ENCODE data around the gene SPATA45.
A peak's percentile ranks its signal among the peaks of the same experiment; 100 is the strongest.

The SPATA45 gene

DNA sequence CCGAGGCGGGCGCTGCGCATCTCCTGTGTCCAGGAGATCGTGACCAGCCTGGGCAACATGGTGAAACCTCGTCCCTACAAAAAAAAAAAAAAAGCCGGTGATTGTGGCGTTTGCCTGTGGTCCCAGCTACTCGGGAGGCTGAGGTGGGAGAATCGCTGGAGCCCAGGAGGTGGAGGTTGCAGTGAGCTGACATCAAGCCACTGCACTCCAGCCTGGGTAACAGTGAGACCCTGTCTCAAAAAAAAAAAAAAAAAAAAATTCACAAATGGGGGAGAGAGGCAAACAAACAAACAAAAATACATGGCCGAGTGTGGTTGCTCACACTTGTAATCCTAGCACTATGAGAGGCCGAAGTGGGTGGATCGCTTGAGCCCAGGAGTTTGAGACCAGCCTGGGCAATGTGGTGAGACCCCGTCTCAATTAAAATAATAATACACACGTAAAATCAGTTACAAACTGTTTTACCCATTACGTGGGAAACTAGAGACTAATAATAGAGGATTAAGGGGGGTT lies 55.0 kb downstream of the SPATA45 start:
- TF ChIP-seq, protein P1, sequence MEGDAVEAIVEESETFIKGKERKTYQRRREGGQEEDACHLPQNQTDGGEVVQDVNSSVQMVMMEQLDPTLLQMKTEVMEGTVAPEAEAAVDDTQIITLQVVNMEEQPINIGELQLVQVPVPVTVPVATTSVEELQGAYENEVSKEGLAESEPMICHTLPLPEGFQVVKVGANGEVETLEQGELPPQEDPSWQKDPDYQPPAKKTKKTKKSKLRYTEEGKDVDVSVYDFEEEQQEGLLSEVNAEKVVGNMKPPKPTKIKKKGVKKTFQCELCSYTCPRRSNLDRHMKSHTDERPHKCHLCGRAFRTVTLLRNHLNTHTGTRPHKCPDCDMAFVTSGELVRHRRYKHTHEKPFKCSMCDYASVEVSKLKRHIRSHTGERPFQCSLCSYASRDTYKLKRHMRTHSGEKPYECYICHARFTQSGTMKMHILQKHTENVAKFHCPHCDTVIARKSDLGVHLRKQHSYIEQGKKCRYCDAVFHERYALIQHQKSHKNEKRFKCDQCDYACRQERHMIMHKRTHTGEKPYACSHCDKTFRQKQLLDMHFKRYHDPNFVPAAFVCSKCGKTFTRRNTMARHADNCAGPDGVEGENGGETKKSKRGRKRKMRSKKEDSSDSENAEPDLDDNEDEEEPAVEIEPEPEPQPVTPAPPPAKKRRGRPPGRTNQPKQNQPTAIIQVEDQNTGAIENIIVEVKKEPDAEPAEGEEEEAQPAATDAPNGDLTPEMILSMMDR (IDR thresholded peaks at IDR 0.05; ENCODE audit: control insufficient read depth, extremely low read depth, insufficient read depth), result no peak
- no peak for DNase-seq (ENCODE audit: low read depth)
- peak overlapping the region; percentile 96 for H3K4me3 ChIP-seq (ENCODE audit: low read depth, low read length)

DNA sequence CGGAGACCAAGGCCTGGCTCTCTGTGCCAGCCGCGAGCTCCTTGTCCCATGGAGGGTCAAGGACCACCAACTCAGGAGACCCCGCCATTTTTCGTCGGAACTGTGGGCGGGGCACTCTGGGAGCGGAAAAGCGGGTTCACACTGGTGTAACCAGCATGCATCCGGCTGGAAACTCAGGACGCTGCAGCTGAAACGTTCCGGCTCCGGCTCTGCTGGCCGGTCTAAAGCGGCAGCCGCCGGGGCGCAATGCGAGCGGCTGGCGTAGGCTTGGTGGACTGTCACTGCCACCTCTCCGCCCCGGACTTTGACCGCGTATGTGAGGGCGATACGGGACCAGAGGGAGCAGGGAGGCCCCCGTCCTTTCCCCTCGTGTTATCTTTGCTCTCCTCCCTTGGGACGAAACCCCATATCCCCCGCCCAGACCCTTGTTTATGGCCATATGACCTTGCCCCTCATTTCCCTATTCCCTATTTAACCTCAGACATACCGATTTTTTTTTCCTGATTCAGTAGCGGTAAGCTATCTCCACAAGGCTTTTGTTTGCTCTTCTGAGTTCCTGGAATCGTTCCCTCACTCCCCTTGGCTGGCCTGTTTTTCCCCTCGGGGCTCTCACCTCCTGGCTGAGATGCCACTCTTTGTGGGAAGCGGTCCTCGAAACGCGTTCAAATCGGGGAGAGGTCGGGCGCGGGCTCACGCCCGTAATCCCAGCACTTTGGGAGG lies 55.6 kb downstream of the SPATA45 start, which contains the start of the genes NSL1 and TATDN3:
NSL1 (minus strand) TSS at position 102 of the 720 bp plus-strand sequence; CDS start at position 88, 14 bp downstream.
TATDN3 (plus strand) TSS at position 219 of the 720 bp plus-strand sequence; CDS start at position 247, 28 bp downstream.
- H3K4me3 ChIP-seq (ENCODE audit: low read depth, low read length), result peak within 1 kb of the TSS; percentile 96
- peak; percentile 81 for DNase-seq (ENCODE audit: low read depth)
- TF ChIP-seq, protein P1 (IDR thresholded peaks at IDR 0.05; ENCODE audit: control insufficient read depth, extremely low read depth, insufficient read depth), result 0 out of 2 replicates have a peak, but pooled peaks have one; percentile 2

GRCh38 chr1:212791261-212791675 lies 56.2 kb downstream of the SPATA45 start:
- peak overlapping the region; percentile 96 for H3K4me3 ChIP-seq (ENCODE audit: low read depth, low read length)
- TF ChIP-seq, protein P1 (IDR thresholded peaks at IDR 0.05; ENCODE audit: control insufficient read depth, extremely low read depth, insufficient read depth), result no peak
- no peak for DNase-seq (ENCODE audit: low read depth)

- DNase-seq (ENCODE audit: low read depth), result no peak
- TF ChIP-seq, protein P1 (IDR thresholded peaks at IDR 0.05; ENCODE audit: control insufficient read depth, extremely low read depth, insufficient read depth), result no peak
- no peak overlapping the region for H3K4me3 ChIP-seq (ENCODE audit: low read depth, low read length)
These were observed 61.6 kb downstream of the SPATA45 start for GRCh38 chr1:212785871-212786270.

- no peak for DNase-seq (ENCODE audit: low read depth)
- no peak overlapping the region for H3K4me3 ChIP-seq (ENCODE audit: low read depth, low read length)
- TF ChIP-seq, protein P1 (IDR thresholded peaks at IDR 0.05; ENCODE audit: control insufficient read depth, extremely low read depth, insufficient read depth), result no peak
These were observed 63.5 kb downstream of the SPATA45 start for GRCh38 chr1:212783976-212784375.

DNA sequence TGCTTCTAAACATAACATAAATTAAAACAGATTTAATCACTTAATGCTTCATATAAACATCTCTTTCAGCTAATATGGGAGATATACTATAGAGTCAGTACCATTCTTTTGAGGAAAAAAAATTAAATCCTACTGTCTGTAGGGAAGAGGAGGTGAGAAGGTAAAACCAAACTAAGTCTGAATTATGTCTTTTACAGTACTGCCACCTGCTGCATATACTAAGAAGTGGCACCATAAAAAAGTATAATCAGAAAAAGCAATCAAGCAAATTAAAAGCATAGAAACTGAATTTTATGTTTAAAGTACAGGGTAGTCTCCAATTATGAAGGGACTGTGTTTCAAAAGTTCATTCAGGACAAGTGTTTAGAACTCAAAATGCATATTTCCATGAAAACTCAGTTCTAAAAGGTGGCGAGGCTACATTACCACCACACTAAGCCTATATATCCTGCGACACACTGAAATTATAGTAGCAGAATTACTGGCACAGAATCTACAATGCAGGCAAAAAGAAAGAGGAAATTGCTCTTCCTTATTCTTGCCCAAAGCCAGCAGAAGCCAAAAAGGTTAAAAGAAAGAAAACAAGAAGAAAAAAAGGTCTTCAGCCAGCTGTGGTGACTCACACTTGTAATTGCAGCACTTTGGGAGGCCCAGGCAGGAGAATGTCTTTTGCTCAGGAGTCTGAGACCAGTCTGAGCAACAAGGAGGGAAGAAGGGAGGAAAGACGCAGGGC lies 64.9 kb downstream of the SPATA45 start:
- DNase-seq (ENCODE audit: low read depth), result no peak
- TF ChIP-seq, protein P1 (IDR thresholded peaks at IDR 0.05; ENCODE audit: control insufficient read depth, extremely low read depth, insufficient read depth), result peak; percentile 76
- H3K4me3 ChIP-seq (ENCODE audit: low read depth, low read length), result no peak overlapping the region
